ENCODE results near the gene ANTKMT. TPM values are rescaled to one million over a fixed set of nuclear protein-coding genes. Genes with fewer than 3 reads are reported as not detected.
"Not testable (repeated sequence)": the region's sequence is repeated elsewhere in the genome, so short reads cannot be mapped to it uniquely, and the experiment has no call there.

The ANTKMT gene
- total RNA-seq, 1 donor from 2014 or later: 26.0 TPM

DNA sequence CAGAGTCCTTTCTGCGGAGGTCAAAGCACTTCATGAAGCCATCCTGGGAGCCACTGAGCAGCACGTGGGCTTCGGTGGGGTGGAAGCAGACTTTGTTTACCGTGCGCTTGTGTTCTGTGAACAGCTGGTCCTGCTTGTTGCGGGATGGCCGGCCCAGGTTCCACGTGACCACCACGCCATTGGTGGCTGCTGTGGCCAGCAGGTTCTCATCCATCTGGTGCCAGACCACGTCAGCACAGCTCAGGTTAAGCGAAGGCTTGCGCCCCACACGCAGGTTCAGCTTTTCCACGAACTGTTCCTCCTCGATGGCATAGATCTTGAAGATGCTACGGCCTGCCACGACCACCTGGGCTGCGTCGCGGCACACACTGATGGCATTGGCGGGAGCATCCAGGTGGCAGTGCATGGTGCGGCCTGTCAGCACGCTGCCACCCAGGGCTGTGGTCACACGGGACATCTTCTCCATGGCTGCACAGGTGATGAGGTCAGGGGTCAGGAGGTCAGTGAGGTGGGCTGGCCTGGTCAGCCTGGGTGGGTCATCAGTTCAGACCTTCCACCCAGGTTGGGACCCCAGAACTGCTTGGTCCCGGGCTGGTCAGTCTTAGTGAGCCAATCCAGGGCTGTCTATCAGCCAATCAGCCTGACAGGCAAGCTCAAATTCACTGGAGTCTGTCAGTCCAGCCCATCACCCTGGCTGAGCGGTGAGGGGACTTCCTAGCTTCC is 31.6 kb upstream of the ANTKMT start:
- no peaks in the 10 kb centered on the region for H3K9me3 ChIP-seq
- H3K4me1 ChIP-seq: peaks cover 54% of the 10 kb centered on the region
- intact Hi-C loops (cut with DNase I): no loop called here

DNA sequence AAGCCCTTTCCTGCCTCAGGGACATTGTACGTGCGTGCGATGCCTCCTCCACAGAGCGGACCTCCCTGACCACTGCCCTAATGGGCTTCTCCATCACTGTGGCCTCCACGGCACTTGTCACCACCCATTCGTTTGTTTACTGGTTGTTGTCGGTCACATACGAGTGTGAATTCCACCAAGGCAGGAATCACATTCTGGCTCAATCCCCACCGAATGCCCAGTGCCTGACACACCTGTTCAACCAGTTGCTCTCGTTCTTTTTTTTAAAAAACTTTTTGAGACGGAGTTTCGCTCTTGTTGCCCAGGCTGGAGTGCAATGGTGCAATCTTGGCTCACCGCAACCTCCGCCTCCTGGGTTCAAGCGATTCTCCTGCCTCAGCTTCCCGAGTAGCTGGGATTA is 29.7 kb upstream of the ANTKMT start:
- H3K4me3 ChIP-seq; H3K27me3 ChIP-seq; H3K36me3 ChIP-seq; intact Hi-C loops (cut with DNase I); H3K9me3 ChIP-seq; H3K27ac ChIP-seq; DNase-seq (ENCODE audit: extremely low spot score in 2 of 2): not testable (repeated sequence)
- peaks cover 57% of the 10 kb centered on the region for H3K4me1 ChIP-seq

More for the DNA sequence above, 31.6 kb upstream of the ANTKMT start:
- Histone ChIP-seq H3K27ac (peak overlapping the region; percentile 69), H3K36me3 (peaks cover 0 to 12% of the 10 kb centered on the region in 2 donors), H3K27me3 (peaks cover 9% of the 10 kb centered on the region), H3K4me3 (peak overlapping the region; percentile 63 to 94)
- DNase-seq (ENCODE audit: extremely low spot score in 2 of 2): no peak
- TF ChIP-seq CTCF (IDR thresholded peaks at IDR 0.05) (no peak), POLR2A (IDR thresholded peaks at IDR 0.05) (no peak), POLR2AphosphoS5 (IDR thresholded peaks at IDR 0.05; ENCODE audit: insufficient read depth in 1 of 2, low read depth in 1 of 2) (no peak)

DNA sequence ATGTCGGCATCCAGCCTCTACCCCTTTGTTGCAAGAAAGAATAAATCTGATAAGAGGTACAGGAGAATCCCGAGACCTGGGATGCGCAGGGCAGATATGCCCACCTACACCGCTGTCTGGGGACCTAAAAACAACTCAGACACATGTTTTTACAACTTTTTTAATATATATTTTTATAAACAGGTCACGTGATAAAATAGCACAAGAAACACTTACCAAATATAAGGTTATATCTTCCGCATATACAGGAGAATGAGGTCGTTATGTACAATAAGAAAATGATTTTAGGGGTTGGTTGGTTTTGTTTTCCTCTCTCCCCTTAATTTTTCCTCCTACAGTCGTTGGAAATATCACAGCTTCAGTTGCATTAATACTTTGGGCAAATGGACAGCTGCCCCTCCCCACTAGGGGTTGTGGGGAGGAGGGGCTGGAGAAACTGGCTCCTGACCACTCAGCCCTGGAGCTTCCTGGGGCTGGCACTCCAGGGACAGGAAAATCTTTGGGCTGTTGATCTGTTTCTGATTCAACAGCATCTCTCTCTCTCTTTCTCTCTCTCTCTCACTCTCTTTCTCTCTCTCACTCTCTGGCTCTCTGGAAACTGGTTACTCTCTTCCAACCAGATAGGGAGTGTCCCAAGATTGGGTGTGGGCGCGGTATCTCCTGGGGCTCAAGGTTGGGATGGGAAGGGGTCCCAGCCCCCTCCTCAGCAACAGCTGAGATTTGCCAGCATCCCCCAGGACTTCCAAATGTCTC is 28.4 kb upstream of the ANTKMT start:
- no peak for TF ChIP-seq CTCF (IDR thresholded peaks at IDR 0.05)
- no peak for TF ChIP-seq POLR2AphosphoS5 (IDR thresholded peaks at IDR 0.05; ENCODE audit: insufficient read depth in 1 of 2, low read depth in 1 of 2)
- TF ChIP-seq POLR2A (IDR thresholded peaks at IDR 0.05): no peak
- no peaks in the 10 kb centered on the region for H3K36me3 ChIP-seq
- intact Hi-C loops (cut with DNase I): no loop called here
- peaks cover 9% of the 10 kb centered on the region for H3K27me3 ChIP-seq
- H3K27ac ChIP-seq: no peak overlapping the region
- H3K9me3 ChIP-seq: no peaks in the 10 kb centered on the region
- no peak for DNase-seq (ENCODE audit: extremely low spot score in 2 of 2)
- H3K4me1 ChIP-seq: peaks cover 59% of the 10 kb centered on the region
- H3K4me3 ChIP-seq: no peak overlapping the region

DNA sequence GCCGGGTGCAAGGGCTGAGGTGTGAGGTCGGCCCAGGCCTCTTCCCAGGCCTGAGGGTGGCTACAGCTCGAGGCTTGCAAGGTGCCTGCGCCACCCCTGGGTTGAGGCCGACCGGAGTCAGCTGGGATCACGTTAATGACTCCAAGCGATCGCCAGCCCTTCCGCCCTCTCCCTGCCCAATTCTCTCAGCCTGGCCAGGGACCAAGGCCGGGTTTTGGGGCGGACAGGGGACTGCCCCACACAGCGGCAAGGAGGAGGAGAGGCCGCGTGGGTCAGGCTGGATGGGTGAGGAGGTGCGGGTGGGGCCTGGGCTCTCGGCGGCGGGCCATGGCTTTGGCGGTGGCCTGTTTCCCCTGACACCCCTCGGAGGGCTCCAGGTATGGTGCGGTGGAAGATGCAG is 27.6 kb upstream of the ANTKMT start:
- DNase-seq (ENCODE audit: extremely low spot score in 2 of 2): no peak
- H3K9me3 ChIP-seq: no peaks in the 10 kb centered on the region
- intact Hi-C loops (cut with DNase I): no loop called here
- H3K4me1 ChIP-seq: peaks cover 59% of the 10 kb centered on the region
- no peak overlapping the region for H3K27ac ChIP-seq
- no peak for TF ChIP-seq POLR2AphosphoS5 (IDR thresholded peaks at IDR 0.05; ENCODE audit: insufficient read depth in 1 of 2, low read depth in 1 of 2)
- no peak for TF ChIP-seq CTCF (IDR thresholded peaks at IDR 0.05)
- no peak for TF ChIP-seq POLR2A (IDR thresholded peaks at IDR 0.05)
- H3K36me3 ChIP-seq: no peaks in the 10 kb centered on the region
- no peak overlapping the region for H3K4me3 ChIP-seq
- peaks cover 9% of the 10 kb centered on the region for H3K27me3 ChIP-seq

- H3K36me3 ChIP-seq: no peaks in the 10 kb centered on the region
- intact Hi-C loops (cut with DNase I): no loop called here
- no peak for DNase-seq (ENCODE audit: extremely low spot score in 2 of 2)
- peak overlapping the region; percentile 7 to 38 for H3K4me3 ChIP-seq
- H3K27ac ChIP-seq: no peak overlapping the region
- TF ChIP-seq CTCF (IDR thresholded peaks at IDR 0.05): no peak
- TF ChIP-seq POLR2A (IDR thresholded peaks at IDR 0.05): no peak
- no peak for TF ChIP-seq POLR2AphosphoS5 (IDR thresholded peaks at IDR 0.05; ENCODE audit: insufficient read depth in 1 of 2, low read depth in 1 of 2)
- peaks cover 9% of the 10 kb centered on the region for H3K27me3 ChIP-seq
- peaks cover 56% of the 10 kb centered on the region for H3K4me1 ChIP-seq
- H3K9me3 ChIP-seq: no peaks in the 10 kb centered on the region
Measured at GRCh38 chr16:693766-694165, 27.2 kb upstream of the ANTKMT start.

Data from vagina (tissue), 2 donors.